ENCODE measurements around the gene PRKCA. TPM values are rescaled to one million over a fixed set of nuclear protein-coding genes. Genes with fewer than 3 reads are reported as not detected.

Gene PRKCA
- total and polyA plus RNA-seq, 2 of the 13 experiments (the other 11 are each of a cell fraction or from before 2014, with no cell fraction given), result 18.5 to 21.5 TPM

- no peaks in the 10 kb centered on the region for H3K27me3 ChIP-seq (ENCODE audit: control insufficient read depth in 1 of 2, insufficient read depth in 2 of 2, low read length in 2 of 2)
- DNase-seq (ENCODE audit: low spot score) (no peak), FAIRE-seq (no peak), ATAC-seq (no peak)
- intact Hi-C loops (cut with micrococcal nuclease; ENCODE audit: unreplicated experiment), result loop anchor here (10.0 kb wide), 1 partner anchor 79 kb away; no protein-coding TSS in a partner anchor
- H3K79me2 ChIP-seq (ENCODE audit: insufficient read depth, low read length), result peaks cover 30% of the 10 kb centered on the region
- no peaks in the 10 kb centered on the region for H3K9me3 ChIP-seq (ENCODE audit: low read length)
- CTCF ChIA-PET (ENCODE audit: low intra/inter-chr PET ratio, low total read pairs), result no interaction called here
- no peak overlapping the region for H2AFZ ChIP-seq (ENCODE audit: low read length)
- 93% methylated on average over 1 of the region's 1 CpG for WGBS (ENCODE audit: low lambda C conversion rate)
- in situ Hi-C loops (cut with HindIII; ENCODE audit: extremely low pct_ligation_motif_present, low pct_unique_long_range_greater_than_20kb), result no loop called here
- no peak overlapping the region for H3K27ac ChIP-seq (ENCODE audit: extremely low read length, insufficient read depth, low read length)
- no peak overlapping the region for H3K4me2 ChIP-seq (ENCODE audit: low read depth, low read length)
- no peak overlapping the region for H3K9ac ChIP-seq (ENCODE audit: insufficient read depth, low read depth, low read length)
- POLR2A ChIA-PET, result no interaction called here
- no TSS peak for BruUV-seq (replicated peaks)
- H3K36me3 ChIP-seq (replicated peaks in 1 of 2; ENCODE audit: control insufficient read depth in 1 of 2, insufficient read depth in 2 of 2, low read length in 2 of 2), result no peaks in the 10 kb centered on the region
- no peak overlapping the region for H3K4me3 ChIP-seq (replicated peaks in 1 of 3; ENCODE audit: insufficient read depth in 1 of 3, low read depth in 2 of 3, low read length in 3 of 3)
- no peaks in the 10 kb centered on the region for H4K20me1 ChIP-seq (ENCODE audit: insufficient read depth, low read length)
- H3K4me1 ChIP-seq (ENCODE audit: insufficient read depth, low read length), result peaks cover 73% of the 10 kb centered on the region
- TF ChIP-seq ZNF180 (CRISPR knock-in tag; IDR thresholded peaks at IDR 0.05; ENCODE audit: borderline replicate concordance, low read depth), result no peak
- no peak for TF ChIP-seq HMGXB3 (CRISPR knock-in tag; IDR thresholded peaks at IDR 0.05; ENCODE audit: borderline replicate concordance)
- no peak for TF ChIP-seq TRAFD1 (CRISPR knock-in tag; IDR thresholded peaks at IDR 0.05; ENCODE audit: borderline replicate concordance)
- no peak for TF ChIP-seq CBX5 (CRISPR knock-in tag; IDR thresholded peaks at IDR 0.05; ENCODE audit: borderline replicate concordance)
- TF ChIP-seq PRDM4 (CRISPR knock-in tag; IDR thresholded peaks at IDR 0.05; ENCODE audit: borderline replicate concordance), result no peak
- no peak for TF ChIP-seq RCOR2 (CRISPR knock-in tag; IDR thresholded peaks at IDR 0.05)
- no peak for TF ChIP-seq SP140L (CRISPR knock-in tag; IDR thresholded peaks at IDR 0.05; ENCODE audit: borderline replicate concordance)
- no peak for TF ChIP-seq AHR (CRISPR knock-in tag; IDR thresholded peaks at IDR 0.05)
- TF ChIP-seq ZNF788 (CRISPR knock-in tag; IDR thresholded peaks at IDR 0.05; ENCODE audit: borderline replicate concordance), result no peak
- TF ChIP-seq ZNF839 (CRISPR knock-in tag; IDR thresholded peaks at IDR 0.05; ENCODE audit: borderline replicate concordance), result no peak
- TF ChIP-seq ATM (IDR thresholded peaks at IDR 0.05; ENCODE audit: borderline replicate concordance), result no peak
- TF ChIP-seq SMARCC2 (IDR thresholded peaks at IDR 0.05), result no peak
- no peak for TF ChIP-seq THAP7 (CRISPR knock-in tag; IDR thresholded peaks at IDR 0.05)
- no peak for TF ChIP-seq ZNF562 (CRISPR knock-in tag; IDR thresholded peaks at IDR 0.05; ENCODE audit: borderline replicate concordance)
- TF ChIP-seq ZNF557 (CRISPR knock-in tag; IDR thresholded peaks at IDR 0.05), result no peak
- no peak for TF ChIP-seq ZNF572 (CRISPR knock-in tag; IDR thresholded peaks at IDR 0.05)
- TF ChIP-seq ZNF883 (CRISPR knock-in tag; IDR thresholded peaks at IDR 0.05; ENCODE audit: not compliant biosample characterization), result no peak
These were observed 163.3 kb downstream of the PRKCA start for GRCh38 chr17:66465701-66466100.

All from HepG2 (cell line).